ENCODE measurements around the gene LIMK2.

DNA sequence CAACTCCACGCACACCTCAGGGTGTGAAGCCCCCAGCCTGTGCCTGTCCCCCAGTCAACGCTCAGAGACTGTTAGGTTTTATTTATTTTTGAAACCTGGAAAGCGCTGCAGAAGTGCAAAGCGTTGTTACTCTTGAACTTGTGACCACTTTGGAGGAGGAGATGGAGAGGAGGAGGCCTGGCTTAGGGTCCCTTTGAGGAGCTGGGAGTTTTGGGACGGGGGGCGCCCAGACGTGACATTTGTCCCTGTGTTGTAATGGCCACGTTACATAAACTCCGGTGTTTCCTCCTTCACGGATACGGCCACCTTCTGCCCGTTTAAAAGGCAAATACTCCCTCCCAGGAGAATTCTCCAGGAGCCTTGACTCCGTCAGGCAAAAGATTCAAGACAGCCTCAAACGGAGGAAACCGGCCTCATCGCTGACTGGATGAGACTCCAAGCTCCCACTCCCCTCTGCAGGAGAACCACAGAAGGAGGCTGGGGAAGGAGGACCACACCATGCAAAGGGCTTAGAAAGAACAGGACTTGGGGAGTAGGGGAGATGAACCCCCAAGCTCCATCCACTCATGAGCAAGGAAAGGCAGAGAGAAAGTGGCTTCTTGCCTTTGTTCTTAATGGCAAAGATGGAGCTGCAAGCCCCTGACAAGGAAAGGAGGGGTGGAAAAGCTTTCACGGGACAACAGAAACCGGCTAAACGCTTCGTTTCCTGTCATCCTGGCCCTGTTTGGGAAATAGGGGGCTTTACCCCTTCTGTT is 79.6 kb downstream of the LIMK2 start:
- TF ChIP-seq, protein P1, sequence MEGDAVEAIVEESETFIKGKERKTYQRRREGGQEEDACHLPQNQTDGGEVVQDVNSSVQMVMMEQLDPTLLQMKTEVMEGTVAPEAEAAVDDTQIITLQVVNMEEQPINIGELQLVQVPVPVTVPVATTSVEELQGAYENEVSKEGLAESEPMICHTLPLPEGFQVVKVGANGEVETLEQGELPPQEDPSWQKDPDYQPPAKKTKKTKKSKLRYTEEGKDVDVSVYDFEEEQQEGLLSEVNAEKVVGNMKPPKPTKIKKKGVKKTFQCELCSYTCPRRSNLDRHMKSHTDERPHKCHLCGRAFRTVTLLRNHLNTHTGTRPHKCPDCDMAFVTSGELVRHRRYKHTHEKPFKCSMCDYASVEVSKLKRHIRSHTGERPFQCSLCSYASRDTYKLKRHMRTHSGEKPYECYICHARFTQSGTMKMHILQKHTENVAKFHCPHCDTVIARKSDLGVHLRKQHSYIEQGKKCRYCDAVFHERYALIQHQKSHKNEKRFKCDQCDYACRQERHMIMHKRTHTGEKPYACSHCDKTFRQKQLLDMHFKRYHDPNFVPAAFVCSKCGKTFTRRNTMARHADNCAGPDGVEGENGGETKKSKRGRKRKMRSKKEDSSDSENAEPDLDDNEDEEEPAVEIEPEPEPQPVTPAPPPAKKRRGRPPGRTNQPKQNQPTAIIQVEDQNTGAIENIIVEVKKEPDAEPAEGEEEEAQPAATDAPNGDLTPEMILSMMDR (IDR thresholded peaks at IDR 0.05; ENCODE audit: insufficient read depth, low read length, poor library complexity, severe bottlenecking): no peak
- no peak for TF ChIP-seq EZH2phosphoT487 (conservative IDR thresholded peaks at IDR 0.05; ENCODE audit: low read length)

Measured in SU-DHL-6 (cell line).